B cell (primary cell): ENCODE data around the gene TGFB1. TPM values are rescaled to one million over a fixed set of nuclear protein-coding genes. Genes with fewer than 3 reads are reported as not detected.

Experiments used
- ATAC-seq: fragments of 200-7000 bp; cut with Tn5 transposase; one replicate; pipeline ENCODE4 v1.10.0; 2021; ENCODE audit warnings: low read depth, mild to moderate bottlenecking, moderate number of reproducible peaks, moderate library complexity
- CTCF ChIA-PET: fragments of 350-600 bp; sonication (Branson Sonifier 250); formaldehyde crosslinking; loops from one replicate; lab custom pipeline; 2021; ENCODE audit warnings: antibody characterized with exemption, inconsistent platforms; lab: Charles Lee
- POLR2A ChIA-PET: fragments of 350-600 bp; sonication (Branson Sonifier 250); formaldehyde crosslinking; loops from one replicate; lab custom pipeline; 2021; ENCODE audit warnings: antibody characterized with exemption; lab: Charles Lee
- DNase-seq: peaks from one replicate; pipeline ENCODE4 v3.0.0; 2013
- H2AFZ ChIP-seq: 2 replicates; pipeline ENCODE4 v1.6.1; 2012; ENCODE audit warnings: mild to moderate bottlenecking, low read depth, low read length; ENCODE audit not compliant: insufficient read depth, poor library complexity, severe bottlenecking
- H3K27ac ChIP-seq, 2 donors: 1 replicate in 1 of 2; 2 replicates in 1 of 2; pipeline ENCODE4 v1.5.1; 2012 to 2013; ENCODE audit warnings: low read length in 2 of 2, mild to moderate bottlenecking in 2 of 2, moderate library complexity in 1 of 2
- H3K27me3 ChIP-seq, 4 experiments: fragments of 200-600 bp in 1 of 4; sonication (generic) in 1 of 4; replicated peaks in 1 of 4; 1 replicate in 2 of 4; 2 replicates in 2 of 4; pipeline versions ENCODE4 v1.6.1 to v1.7.0; 2013 to 2016; ENCODE audit warnings: low read length in 3 of 4, mild to moderate bottlenecking in 2 of 4, mixed read lengths in 1 of 4, moderate library complexity in 1 of 4; ENCODE audit not compliant: insufficient read depth in 4 of 4, control insufficient read depth in 3 of 4; ENCODE audit errors: control extremely low read depth in 1 of 4
- H3K36me3 ChIP-seq, 2 experiments: replicated peaks in 1 of 2; 1 replicate in 1 of 2; 2 replicates in 1 of 2; pipeline versions ENCODE4 v1.6.1 to v1.7.1; 2013; ENCODE audit warnings: low read length in 1 of 2; ENCODE audit not compliant: insufficient read depth in 2 of 2, control insufficient read depth in 1 of 2; ENCODE audit errors: control extremely low read depth in 1 of 2, extremely low read depth in 1 of 2
- H3K4me1 ChIP-seq, 2 donors: fragments of 200-600 bp in 1 of 2; sonication (generic) in 1 of 2; 1 replicate in 1 of 2; 2 replicates in 1 of 2; pipeline versions ENCODE4 v1.5.1 to v1.6.1; 2013 to 2017; ENCODE audit warnings: low read length in 2 of 2; ENCODE audit not compliant: control insufficient read depth in 2 of 2, insufficient read depth in 2 of 2
- H3K4me2 ChIP-seq: replicated peaks from 2 replicates; pipeline ENCODE3; 2012; ENCODE audit warnings: mild to moderate bottlenecking, low read depth, low read length; ENCODE audit not compliant: poor library complexity, severe bottlenecking
- H3K4me3 ChIP-seq, 5 experiments: fragments of 200-600 bp in 1 of 5; sonication (generic) in 1 of 5; 1 replicate in 3 of 5; 2 replicates in 2 of 5; pipeline versions ENCODE4 v1.5.1 to v1.7.0; 2011 to 2016; ENCODE audit warnings: low read length in 4 of 5, mild to moderate bottlenecking in 4 of 5, low read depth in 2 of 5, control low read depth in 1 of 5, moderate library complexity in 1 of 5; ENCODE audit not compliant: insufficient read depth in 1 of 5; ENCODE audit errors: control extremely low read depth in 1 of 5, extremely low read depth in 1 of 5
- H3K79me2 ChIP-seq: fragments of 200-600 bp; sonication (generic); one replicate; pipeline ENCODE4 v1.6.0; 2016; ENCODE audit warnings: low read length; ENCODE audit not compliant: control insufficient read depth, insufficient read depth
- H3K9ac ChIP-seq: fragments of 200-600 bp; sonication (generic); 2 replicates; pipeline ENCODE4 v1.6.1; 2017; ENCODE audit warnings: mild to moderate bottlenecking, low read length, moderate library complexity
- H3K9me3 ChIP-seq, 3 donors: one replicate each; pipeline versions ENCODE4 v1.6.1 to v1.7.1; 2013; ENCODE audit warnings: low read length in 2 of 3; ENCODE audit not compliant: control insufficient read depth in 2 of 3, insufficient read depth in 1 of 3; ENCODE audit errors: control extremely low read depth in 1 of 3
- H4K20me1 ChIP-seq: 2 replicates; pipeline ENCODE4 v1.6.0; 2012; ENCODE audit warnings: mild to moderate bottlenecking, low read length; ENCODE audit not compliant: insufficient read depth, control insufficient read depth, poor library complexity, severe bottlenecking
- H3K27ac Mint-ChIP-seq: one replicate; pipeline ENCODE4 v1.8.0; 2021; ENCODE audit warnings: mixed read lengths
- H3K27me3 Mint-ChIP-seq: one replicate; pipeline ENCODE4 v1.8.0; 2021; ENCODE audit warnings: mixed read lengths
- H3K4me1 Mint-ChIP-seq: one replicate; pipeline ENCODE4 v1.8.0; 2021; ENCODE audit warnings: mixed read lengths
- H3K4me3 Mint-ChIP-seq: one replicate; pipeline ENCODE4 v1.8.0; 2021; ENCODE audit warnings: mixed read lengths
- H3K9me3 Mint-ChIP-seq: one replicate; pipeline ENCODE4 v1.8.0; 2022; ENCODE audit warnings: mixed read lengths; ENCODE audit not compliant: insufficient read depth
- EZH2 ChIP-seq: IDR thresholded peaks from 2 replicates; pipeline ENCODE4 v1.6.1; 2012; ENCODE audit warnings: borderline replicate concordance, low read depth, mild to moderate bottlenecking, moderate library complexity, low read length; ENCODE audit not compliant: insufficient read depth, poor library complexity, severe bottlenecking
- WGBS: methylation state at CpG from one replicate; pipeline ENCODE4 v1.1.5; 2013; ENCODE audit warnings: missing lambda C conversion rate; ENCODE audit not compliant: insufficient coverage; 5-methylcytosine and 5-hydroxymethylcytosine counted together
- intact Hi-C: fragments of 100-400 bp; cut with micrococcal nuclease; formaldehyde crosslinking; loops from one replicate; pipeline ENCODE4 v1.10.0; 2022
- polyA plus RNA-seq: library from polyadenylated mRNA; depleted of rRNA; stranded (reverse); fragments of >200 nt; gene quantifications from 2 replicates; pipeline ENCODE4 v1.2.3, GENCODE V29; 2012
- total RNA-seq, 2 donors: library from RNA; stranded (reverse); fragments of 120-200 nt in 1 of 2; gene quantifications; 1 replicate in 1 of 2; 2 replicates in 1 of 2; pipeline versions ENCODE4 v1.2.3 to v1.2.4, GENCODE V29; 2013 to 2022
- TF ChIP-seq, protein P1 (sequence below): fragments of 200-600 bp; IDR thresholded peaks from one replicate; pipeline ENCODE4 v1.8.0; 2022; ENCODE audit warnings: antibody characterized with exemption, mild to moderate bottlenecking

Gene TGFB1
- total and polyA plus RNA-seq, 2 donors (not counting 1 experiment from before 2014, with no cell fraction given) = 109 to 120 TPM

DNA sequence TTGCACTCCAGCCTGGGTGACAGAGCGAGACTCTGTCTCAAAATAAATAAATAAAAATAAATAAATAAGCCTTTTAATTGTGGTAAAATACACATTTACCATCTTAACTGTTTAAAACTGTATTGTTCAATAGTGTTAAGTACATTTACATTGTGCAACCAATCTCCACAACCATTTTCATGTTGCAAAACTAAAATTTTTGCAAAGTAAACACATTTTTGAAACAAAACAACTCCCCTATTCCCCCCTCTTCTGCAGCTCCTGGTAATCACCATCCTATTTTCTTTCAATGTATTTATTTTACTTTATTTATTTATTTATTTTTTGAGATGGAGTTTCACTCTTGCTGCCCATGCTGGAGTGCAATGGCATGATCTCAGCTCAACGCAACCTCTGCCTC is 16.0 kb upstream of the TGFB1 start:
- Mint-ChIP-seq H3K9me3 (no peaks in the 10 kb centered on the region), H3K27me3 (no peaks in the 10 kb centered on the region), H3K4me1 (peaks cover 6% of the 10 kb centered on the region), H3K4me3 (no peak overlapping the region), H3K27ac (no peak overlapping the region)
- Histone ChIP-seq H3K4me1 (peaks cover 2 to 10% of the 10 kb centered on the region in 2 donors), H3K9ac (no peak overlapping the region), H3K4me3 (no peak overlapping the region), H4K20me1 (no peaks in the 10 kb centered on the region), H3K27ac (no peak overlapping the region), H3K36me3 (no peaks in the 10 kb centered on the region), H3K79me2 (peaks cover 40% of the 10 kb centered on the region), H3K27me3 (no peaks in the 10 kb centered on the region), H3K9me3 (no peaks in the 10 kb centered on the region), H3K4me2 (no peak overlapping the region), H2AFZ (no peak overlapping the region)
- DNase-seq = no peak
- TF ChIP-seq, protein P1, sequence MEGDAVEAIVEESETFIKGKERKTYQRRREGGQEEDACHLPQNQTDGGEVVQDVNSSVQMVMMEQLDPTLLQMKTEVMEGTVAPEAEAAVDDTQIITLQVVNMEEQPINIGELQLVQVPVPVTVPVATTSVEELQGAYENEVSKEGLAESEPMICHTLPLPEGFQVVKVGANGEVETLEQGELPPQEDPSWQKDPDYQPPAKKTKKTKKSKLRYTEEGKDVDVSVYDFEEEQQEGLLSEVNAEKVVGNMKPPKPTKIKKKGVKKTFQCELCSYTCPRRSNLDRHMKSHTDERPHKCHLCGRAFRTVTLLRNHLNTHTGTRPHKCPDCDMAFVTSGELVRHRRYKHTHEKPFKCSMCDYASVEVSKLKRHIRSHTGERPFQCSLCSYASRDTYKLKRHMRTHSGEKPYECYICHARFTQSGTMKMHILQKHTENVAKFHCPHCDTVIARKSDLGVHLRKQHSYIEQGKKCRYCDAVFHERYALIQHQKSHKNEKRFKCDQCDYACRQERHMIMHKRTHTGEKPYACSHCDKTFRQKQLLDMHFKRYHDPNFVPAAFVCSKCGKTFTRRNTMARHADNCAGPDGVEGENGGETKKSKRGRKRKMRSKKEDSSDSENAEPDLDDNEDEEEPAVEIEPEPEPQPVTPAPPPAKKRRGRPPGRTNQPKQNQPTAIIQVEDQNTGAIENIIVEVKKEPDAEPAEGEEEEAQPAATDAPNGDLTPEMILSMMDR = no peak
- no peak for TF ChIP-seq EZH2
- intact Hi-C loops = no loop called here
- ChIA-PET POLR2A (no interaction called here), CTCF (interaction anchor here (0.7 kb wide), 1 partner anchor 195 kb away, joined by 3 read pairs; no protein-coding TSS in a partner anchor)
- WGBS = no CpG with 5 or more reads among the region's 2 CpGs
- no peak for ATAC-seq

DNA sequence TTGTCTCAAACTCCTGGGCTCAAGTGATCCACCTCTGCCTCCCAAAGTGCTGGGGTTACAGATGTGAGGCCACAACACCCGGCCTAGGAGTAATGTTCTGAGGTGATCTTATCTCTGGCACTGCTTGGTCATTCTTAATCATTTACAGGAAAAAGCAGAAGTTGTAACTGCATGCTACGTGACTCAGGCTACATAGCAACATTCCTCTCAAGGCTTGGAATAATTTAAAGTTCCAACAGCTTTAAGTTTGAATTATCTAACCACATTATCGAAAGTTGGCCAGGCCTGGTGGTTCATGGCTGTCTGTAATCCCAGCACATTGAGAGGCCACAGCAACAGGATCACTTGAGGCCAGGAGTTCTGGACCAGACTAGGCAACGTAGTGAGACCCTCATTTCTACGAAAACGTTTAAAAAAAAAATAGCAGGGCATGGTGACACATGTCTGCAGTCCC is 14.2 kb upstream of the TGFB1 start:
- Histone ChIP-seq H3K9ac (no peak overlapping the region), H3K4me1 (peaks cover 12 to 23% of the 10 kb centered on the region in 2 donors), H3K27ac (no peak overlapping the region), H4K20me1 (no peaks in the 10 kb centered on the region), H3K4me3 (no peak overlapping the region), H3K27me3 (no peaks in the 10 kb centered on the region), H3K4me2 (no peak overlapping the region), H2AFZ (no peak overlapping the region), H3K9me3 (no peaks in the 10 kb centered on the region), H3K79me2 (peaks cover 45% of the 10 kb centered on the region), H3K36me3 (no peaks in the 10 kb centered on the region)
- Mint-ChIP-seq H3K4me1 (peaks cover 21% of the 10 kb centered on the region), H3K9me3 (no peaks in the 10 kb centered on the region), H3K27ac (no peak overlapping the region), H3K4me3 (no peak overlapping the region), H3K27me3 (no peaks in the 10 kb centered on the region)
- intact Hi-C loops = no loop called here
- WGBS = 38% methylated on average over 6 of the region's 6 CpGs
- DNase-seq (no peak), ATAC-seq (no peak)
- ChIA-PET CTCF (no interaction called here), POLR2A (interaction anchor here (0.6 kb wide), 2 partner anchors 68 to 103 kb away, joined by 3 to 6 read pairs; no protein-coding TSS in a partner anchor)
- TF ChIP-seq EZH2 = no peak
- TF ChIP-seq, protein P1 = no peak
